ENCODE measurements around the gene DNAAF8.
"Not testable (repeated sequence)": the region's sequence is repeated elsewhere in the genome, so short reads cannot be mapped to it uniquely, and the experiment has no call there.

DNAAF8 gene

GRCh38 chr16:4724661-4725270 lies 9.6 kb upstream of the DNAAF8 start:
- no peak for DNase-seq

GRCh38 chr16:4726616-4727015 lies 7.7 kb upstream of the DNAAF8 start:
- no peak for DNase-seq

- DNase-seq, result no peak
Measured at GRCh38 chr16:4728676-4729075, 5.7 kb upstream of the DNAAF8 start.

GRCh38 chr16:4729876-4730275 lies 4.5 kb upstream of the DNAAF8 start:
- no peak for DNase-seq

- DNase-seq, result no peak
Measured at GRCh38 chr16:4733211-4733742, 1.1 kb upstream of the DNAAF8 start.

GRCh38 chr16:4733747-4734062 lies 632 bp upstream of the DNAAF8 start:
- peak; percentile 24 to 34 for DNase-seq

- peak; percentile 94 to 96 for DNase-seq
Measured at GRCh38 chr16:4734730-4735535, 596 bp downstream of the DNAAF8 start.

GRCh38 chr16:4736546-4736945 lies 2.2 kb downstream of the DNAAF8 start:
- DNase-seq, result no peak

GRCh38 chr16:4737545-4737944 lies 3.2 kb downstream of the DNAAF8 start:
- DNase-seq, result no peak

GRCh38 chr16:4738370-4738769 lies 4.0 kb downstream of the DNAAF8 start:
- DNase-seq, result not testable (repeated sequence)

- no peak for DNase-seq
Measured at GRCh38 chr16:4743226-4743878, 9.0 kb downstream of the DNAAF8 start.

GRCh38 chr16:4744555-4745273 lies 10.4 kb downstream of the DNAAF8 start:
- DNase-seq, result no peak

- no peak for DNase-seq
Measured at GRCh38 chr16:4745274-4745569, 10.9 kb downstream of the DNAAF8 start.

- DNase-seq, result no peak
Measured at GRCh38 chr16:4746215-4746614, 11.9 kb downstream of the DNAAF8 start.

GRCh38 chr16:4746991-4747574 lies 12.7 kb downstream of the DNAAF8 start:
- DNase-seq, result no peak

- no peak for DNase-seq
Measured at GRCh38 chr16:4747906-4748681, 13.8 kb downstream of the DNAAF8 start.

GRCh38 chr16:4748682-4749411 lies 14.5 kb downstream of the DNAAF8 start:
- DNase-seq, result no peak

- DNase-seq, result no peak
Measured at GRCh38 chr16:4749700-4750257, 15.4 kb downstream of the DNAAF8 start.

GRCh38 chr16:4750896-4751295 lies 16.6 kb downstream of the DNAAF8 start:
- DNase-seq, result no peak

GRCh38 chr16:4752351-4753100 lies 18.2 kb downstream of the DNAAF8 start:
- DNase-seq, result no peak

Data from activated CD4-positive, alpha-beta T cell treated with anti-CD3 and anti-CD28 coated beads, Interleukin-2, amount 50 U/mL, for 48 hours (primary cell).